GM12878 (cell line): ENCODE data around the gene FOXL1.

Experiments
- CTCF ChIP-seq, 3 experiments: IDR thresholded peaks in 2 of 3; conservative IDR thresholded peaks in 1 of 3; 2 replicates each; pipeline ENCODE4 v1.5.1; 2011; ENCODE audit warnings: low read depth in 3 of 3, low read length in 3 of 3, mild to moderate bottlenecking in 3 of 3, control low read depth in 2 of 3, moderate library complexity in 2 of 3, inconsistent platforms in 1 of 3, mixed read lengths in 1 of 3; ENCODE audit not compliant: control insufficient read depth in 2 of 3, insufficient read depth in 1 of 3; ENCODE audit errors: extremely low read depth in 1 of 3
- E4F1 ChIP-seq: fragments of 450-650 bp; IDR thresholded peaks from 2 replicates; pipeline ENCODE4 v1.6.1; 2018; ENCODE audit warnings: borderline replicate concordance, mild to moderate bottlenecking; ENCODE audit not compliant: partially characterized antibody
- EGR1 ChIP-seq, 2 experiments: IDR thresholded peaks; 1 replicate in 1 of 2; 2 replicates in 1 of 2; pipeline ENCODE4 v1.6.1; 2011 to 2012; ENCODE audit warnings: low read depth in 2 of 2, low read length in 2 of 2, borderline replicate concordance in 1 of 2, mild to moderate bottlenecking in 1 of 2, moderate library complexity in 1 of 2
- HDGF ChIP-seq: fragments of 450-650 bp; IDR thresholded peaks from 2 replicates; pipeline ENCODE4 v1.6.1; 2016; ENCODE audit warnings: antibody characterized with exemption
- POLR2A ChIP-seq: IDR thresholded peaks from 2 replicates; pipeline ENCODE4 v1.6.1; 2011; ENCODE audit warnings: low read depth, mild to moderate bottlenecking, low read length

DNA sequence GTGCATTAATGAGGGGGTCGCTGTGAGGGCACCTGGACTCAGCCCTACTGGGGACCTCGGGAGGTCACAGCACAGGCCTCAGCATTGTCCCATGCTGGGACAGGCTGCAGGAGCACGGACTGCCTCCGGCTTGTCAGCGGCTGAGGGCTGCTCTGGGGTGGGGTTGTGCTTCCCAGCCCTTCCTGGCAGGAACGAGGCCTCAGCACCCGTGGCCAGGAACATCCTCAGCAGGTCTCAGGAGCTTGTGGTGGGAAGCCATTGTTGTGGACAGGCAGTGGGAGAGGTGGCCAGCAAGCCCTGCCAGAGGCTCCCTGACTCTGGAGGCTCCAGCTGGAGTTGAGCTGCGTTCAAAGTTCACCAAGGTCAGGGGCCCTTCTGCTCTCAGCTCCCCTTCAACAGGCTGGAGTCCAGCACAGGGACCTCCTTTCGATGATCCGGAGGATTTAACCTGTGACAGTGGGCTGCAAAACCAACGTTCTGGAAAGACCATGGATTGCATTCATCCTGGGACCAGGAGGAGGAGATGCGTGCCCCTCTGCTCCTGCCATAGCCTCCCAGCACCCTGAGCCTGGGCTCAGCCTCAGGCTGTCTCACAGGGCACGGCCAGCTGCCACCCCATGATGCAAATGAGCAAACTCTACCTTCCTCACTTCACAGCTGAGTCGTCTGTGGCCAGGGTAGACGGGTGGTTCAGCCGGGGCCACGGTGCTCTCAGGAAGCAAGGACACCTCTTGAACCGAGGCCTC lies 32.6 kb downstream of the FOXL1 start:
- TF ChIP-seq CTCF (IDR thresholded peaks at IDR 0.05 in 2 of 3, conservative IDR thresholded peaks at IDR 0.05 in 1 of 3; ENCODE audit: control insufficient read depth in 2 of 3, extremely low read depth in 1 of 3, insufficient read depth in 1 of 3, low read depth in 3 of 3, low read length in 3 of 3) (no peak), HDGF (no peak), EGR1 (IDR thresholded peaks at IDR 0.05; ENCODE audit: borderline replicate concordance in 1 of 2, low read depth in 2 of 2, low read length in 2 of 2) (no peak), E4F1 (no peak), POLR2A (no peak)
